ENCODE results near the gene BLCAP. TPM values are rescaled to one million over a fixed set of nuclear protein-coding genes. Genes with fewer than 3 reads are reported as not detected.
"Not testable (repeated sequence)": the region's sequence is repeated elsewhere in the genome, so short reads cannot be mapped to it uniquely, and the experiment has no call there.

BLCAP gene
- total RNA-seq, 2 donors from 2014 or later, result 39.3 to 39.8 TPM

- Mint-ChIP-seq H3K4me1 (ENCODE audit: low read depth in 2 of 2) (peaks cover 0 to 6% of the 10 kb centered on the region in 2 donors), H3K36me3 (no peaks in the 10 kb centered on the region), H3K4me3 (no peak overlapping the region), H3K27me3 (peaks cover 7 to 19% of the 10 kb centered on the region in 2 donors), H3K27ac (no peak overlapping the region), H3K9me3 (no peaks in the 10 kb centered on the region)
- DNase-seq (ENCODE audit: low spot score) (no peak), ATAC-seq (no peak)
Measured at GRCh38 chr20:37484331-37484730, 43.3 kb downstream of the BLCAP start.

- Mint-ChIP-seq H3K36me3 (no peaks in the 10 kb centered on the region), H3K4me3 (no peak overlapping the region), H3K9me3 (no peaks in the 10 kb centered on the region), H3K27ac (no peak overlapping the region), H3K27me3 (peaks cover 10 to 19% of the 10 kb centered on the region in 2 donors), H3K4me1 (ENCODE audit: low read depth in 2 of 2) (peaks cover 0 to 8% of the 10 kb centered on the region in 2 donors)
- DNase-seq (ENCODE audit: low spot score) (no peak), ATAC-seq (no peak)
Measured at GRCh38 chr20:37481610-37482009, 46.1 kb downstream of the BLCAP start.

GRCh38 chr20:37480919-37481318 is 46.8 kb downstream of the BLCAP start:
- Mint-ChIP-seq H3K4me3 (no peak overlapping the region), H3K4me1 (ENCODE audit: low read depth in 2 of 2) (peaks cover 0 to 8% of the 10 kb centered on the region in 2 donors), H3K27ac (no peak overlapping the region), H3K36me3 (no peaks in the 10 kb centered on the region), H3K27me3 (peaks cover 10 to 19% of the 10 kb centered on the region in 2 donors), H3K9me3 (no peaks in the 10 kb centered on the region)
- no peak for ATAC-seq
- DNase-seq (ENCODE audit: low spot score), result no peak

GRCh38 chr20:37479925-37480691 is 47.6 kb downstream of the BLCAP start:
- ATAC-seq (no peak), DNase-seq (ENCODE audit: low spot score) (no peak)
- H3K9me3 Mint-ChIP-seq, result no peaks in the 10 kb centered on the region
- peaks cover 0 to 8% of the 10 kb centered on the region in 2 donors for H3K4me1 Mint-ChIP-seq (ENCODE audit: low read depth in 2 of 2)
- peaks cover 17 to 19% of the 10 kb centered on the region in 2 donors for H3K27me3 Mint-ChIP-seq
- no peak overlapping the region for H3K4me3 Mint-ChIP-seq
- no peaks in the 10 kb centered on the region for H3K36me3 Mint-ChIP-seq
- no peak overlapping the region for H3K27ac Mint-ChIP-seq

- H3K4me1 Mint-ChIP-seq (ENCODE audit: low read depth in 2 of 2), result peaks cover 0 to 4% of the 10 kb centered on the region in 2 donors
- ATAC-seq, result no peak
- H3K9me3 Mint-ChIP-seq, result no peaks in the 10 kb centered on the region
- no peak overlapping the region for H3K27ac Mint-ChIP-seq
- peaks cover 18 to 19% of the 10 kb centered on the region in 2 donors for H3K27me3 Mint-ChIP-seq
- H3K36me3 Mint-ChIP-seq, result no peaks in the 10 kb centered on the region
- H3K4me3 Mint-ChIP-seq, result no peak overlapping the region
- DNase-seq (ENCODE audit: low spot score), result no peak
Measured at GRCh38 chr20:37479266-37479665, 48.4 kb downstream of the BLCAP start.

GRCh38 chr20:37477041-37477440 is 50.6 kb downstream of the BLCAP start:
- Mint-ChIP-seq H3K27me3 (peaks cover 18 to 19% of the 10 kb centered on the region in 2 donors), H3K36me3 (no peaks in the 10 kb centered on the region)

GRCh38 chr20:37475252-37475651 is 52.4 kb downstream of the BLCAP start:
- Mint-ChIP-seq H3K27ac (no peak overlapping the region), H3K27me3 (peaks cover 7 to 15% of the 10 kb centered on the region in 2 donors), H3K9me3 (no peaks in the 10 kb centered on the region), H3K36me3 (no peaks in the 10 kb centered on the region), H3K4me3 (no peak overlapping the region), H3K4me1 (ENCODE audit: low read depth in 2 of 2) (peaks cover 0 to 3% of the 10 kb centered on the region in 2 donors)
- DNase-seq (ENCODE audit: low spot score) (no peak), ATAC-seq (no peak)

More at GRCh38 chr20:37477041-37477440, 50.6 kb downstream of the BLCAP start:
- Mint-ChIP-seq H3K27ac (no peak overlapping the region), H3K9me3 (no peaks in the 10 kb centered on the region), H3K4me3 (no peak overlapping the region), H3K4me1 (ENCODE audit: low read depth in 2 of 2) (peaks cover 0 to 3% of the 10 kb centered on the region in 2 donors)
- no peak for DNase-seq (ENCODE audit: low spot score)
- no peak for ATAC-seq

GRCh38 chr20:37474386-37474785 is 53.3 kb downstream of the BLCAP start:
- H3K36me3 Mint-ChIP-seq, result no peaks in the 10 kb centered on the region
- peaks cover 0 to 11% of the 10 kb centered on the region in 2 donors for H3K27me3 Mint-ChIP-seq
- H3K27ac Mint-ChIP-seq, result no peak overlapping the region
- ATAC-seq (no peak), DNase-seq (ENCODE audit: low spot score) (no peak)
- no peak overlapping the region for H3K4me3 Mint-ChIP-seq
- no peaks in the 10 kb centered on the region for H3K9me3 Mint-ChIP-seq
- peaks cover 0 to 3% of the 10 kb centered on the region in 2 donors for H3K4me1 Mint-ChIP-seq (ENCODE audit: low read depth in 2 of 2)

GRCh38 chr20:37473249-37474000 is 54.3 kb downstream of the BLCAP start:
- H3K27ac Mint-ChIP-seq, result no peak overlapping the region
- H3K36me3 Mint-ChIP-seq, result no peaks in the 10 kb centered on the region
- H3K4me3 Mint-ChIP-seq, result no peak overlapping the region
- H3K9me3 Mint-ChIP-seq, result no peaks in the 10 kb centered on the region
- DNase-seq (ENCODE audit: low spot score), result no peak
- peak in 1 of 2 donors; percentile 26 for ATAC-seq
- H3K27me3 Mint-ChIP-seq, result peaks cover 0 to 11% of the 10 kb centered on the region in 2 donors
- H3K4me1 Mint-ChIP-seq (ENCODE audit: low read depth in 2 of 2), result peaks cover 0 to 3% of the 10 kb centered on the region in 2 donors

- not testable (repeated sequence) for H3K9me3 Mint-ChIP-seq; H3K36me3 Mint-ChIP-seq; H3K27ac Mint-ChIP-seq; ATAC-seq; H3K27me3 Mint-ChIP-seq; H3K4me3 Mint-ChIP-seq; DNase-seq (ENCODE audit: low spot score); H3K4me1 Mint-ChIP-seq (ENCODE audit: low read depth in 2 of 2)
Measured at GRCh38 chr20:37472435-37472834, 55.2 kb downstream of the BLCAP start.

- Mint-ChIP-seq H3K27ac (no peak overlapping the region), H3K9me3 (no peaks in the 10 kb centered on the region), H3K36me3 (no peaks in the 10 kb centered on the region), H3K4me3 (no peak overlapping the region), H3K27me3 (peaks cover 6 to 8% of the 10 kb centered on the region in 2 donors), H3K4me1 (ENCODE audit: low read depth in 2 of 2) (no peaks in the 10 kb centered on the region)
- DNase-seq (ENCODE audit: low spot score), result no peak
- ATAC-seq, result no peak
Measured at GRCh38 chr20:37471741-37472235, 55.9 kb downstream of the BLCAP start.

- not testable (repeated sequence) for H3K36me3 Mint-ChIP-seq; H3K4me3 Mint-ChIP-seq; ATAC-seq; DNase-seq (ENCODE audit: low spot score); H3K4me1 Mint-ChIP-seq (ENCODE audit: low read depth in 2 of 2); H3K9me3 Mint-ChIP-seq; H3K27ac Mint-ChIP-seq
- peaks cover 4 to 14% of the 10 kb centered on the region in 2 donors for H3K27me3 Mint-ChIP-seq
Measured at GRCh38 chr20:37470190-37470589, 57.5 kb downstream of the BLCAP start.

- Mint-ChIP-seq H3K4me3 (no peak overlapping the region), H3K4me1 (ENCODE audit: low read depth in 2 of 2) (no peaks in the 10 kb centered on the region), H3K36me3 (no peaks in the 10 kb centered on the region), H3K27me3 (peaks cover 7 to 21% of the 10 kb centered on the region in 2 donors), H3K9me3 (no peaks in the 10 kb centered on the region), H3K27ac (no peak overlapping the region)
- DNase-seq (ENCODE audit: low spot score) (no peak), ATAC-seq (no peak)
Measured at GRCh38 chr20:37469531-37469930, 58.1 kb downstream of the BLCAP start.

- Mint-ChIP-seq H3K4me1 (ENCODE audit: low read depth in 2 of 2) (no peaks in the 10 kb centered on the region), H3K4me3 (no peak overlapping the region), H3K9me3 (no peaks in the 10 kb centered on the region), H3K27ac (no peak overlapping the region), H3K36me3 (no peaks in the 10 kb centered on the region), H3K27me3 (peaks cover 7 to 25% of the 10 kb centered on the region in 2 donors)
- no peak for ATAC-seq
- DNase-seq (ENCODE audit: low spot score), result no peak
Measured at GRCh38 chr20:37468886-37469285, 58.8 kb downstream of the BLCAP start.

Measured in natural killer cell treated with Interleukin-12 subunit alpha and Interleukin-12 subunit beta and Interleukin-15 and Interleukin-18, amount 100 ng/mL, for 72 hours (primary cell).